PC-3 (cell line): Measurements from ENCODE around the gene EHBP1.

Source experiments
- EZH2 ChIP-seq: fragments of 300-600 bp; sonication (generic); IDR thresholded peaks from one replicate; pipeline ENCODE4 v1.6.1; 2017; ENCODE audit warnings: antibody characterized with exemption, mild to moderate bottlenecking, low read length; ENCODE audit not compliant: unreplicated experiment
- TF ChIP-seq, protein P1 (sequence below): fragments of 300-600 bp; sonication (generic); conservative IDR thresholded peaks from 2 replicates; pipeline ENCODE4 v1.5.1; 2017; ENCODE audit warnings: antibody characterized with exemption, low read depth, mild to moderate bottlenecking, low read length

DNA sequence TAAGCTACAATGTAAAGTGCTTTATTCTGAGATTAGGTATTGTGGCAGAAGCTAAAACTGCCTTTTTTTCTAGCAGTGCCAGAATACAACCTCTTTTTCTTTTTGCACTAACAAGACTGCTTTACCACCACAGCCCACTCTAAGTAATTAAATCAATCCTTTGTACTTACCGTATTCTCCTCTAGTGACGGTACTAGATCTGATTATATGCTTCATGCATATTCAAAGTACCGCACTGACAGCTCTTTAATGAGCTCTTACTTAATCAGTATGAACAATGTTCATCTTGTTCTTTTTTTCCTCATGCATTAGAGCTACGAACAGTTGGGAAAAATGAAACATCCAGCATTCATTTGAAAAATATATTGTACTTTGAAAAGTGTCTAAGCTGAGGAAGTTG, 329.0 kb downstream of the EHBP1 start:
- TF ChIP-seq EZH2, result no peak
- TF ChIP-seq, protein P1, sequence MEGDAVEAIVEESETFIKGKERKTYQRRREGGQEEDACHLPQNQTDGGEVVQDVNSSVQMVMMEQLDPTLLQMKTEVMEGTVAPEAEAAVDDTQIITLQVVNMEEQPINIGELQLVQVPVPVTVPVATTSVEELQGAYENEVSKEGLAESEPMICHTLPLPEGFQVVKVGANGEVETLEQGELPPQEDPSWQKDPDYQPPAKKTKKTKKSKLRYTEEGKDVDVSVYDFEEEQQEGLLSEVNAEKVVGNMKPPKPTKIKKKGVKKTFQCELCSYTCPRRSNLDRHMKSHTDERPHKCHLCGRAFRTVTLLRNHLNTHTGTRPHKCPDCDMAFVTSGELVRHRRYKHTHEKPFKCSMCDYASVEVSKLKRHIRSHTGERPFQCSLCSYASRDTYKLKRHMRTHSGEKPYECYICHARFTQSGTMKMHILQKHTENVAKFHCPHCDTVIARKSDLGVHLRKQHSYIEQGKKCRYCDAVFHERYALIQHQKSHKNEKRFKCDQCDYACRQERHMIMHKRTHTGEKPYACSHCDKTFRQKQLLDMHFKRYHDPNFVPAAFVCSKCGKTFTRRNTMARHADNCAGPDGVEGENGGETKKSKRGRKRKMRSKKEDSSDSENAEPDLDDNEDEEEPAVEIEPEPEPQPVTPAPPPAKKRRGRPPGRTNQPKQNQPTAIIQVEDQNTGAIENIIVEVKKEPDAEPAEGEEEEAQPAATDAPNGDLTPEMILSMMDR, result no peak
